ENCODE results near the gene TMEM37. TPM values are rescaled to one million over a fixed set of nuclear protein-coding genes. Genes with fewer than 3 reads are reported as not detected.
A peak's percentile ranks its signal among the peaks of the same experiment; 100 is the strongest.

The TMEM37 gene
- total and polyA plus RNA-seq, 2 of the 13 experiments (the other 11 are each of a cell fraction or from before 2014, with no cell fraction given): 37.7 to 115 TPM

DNA sequence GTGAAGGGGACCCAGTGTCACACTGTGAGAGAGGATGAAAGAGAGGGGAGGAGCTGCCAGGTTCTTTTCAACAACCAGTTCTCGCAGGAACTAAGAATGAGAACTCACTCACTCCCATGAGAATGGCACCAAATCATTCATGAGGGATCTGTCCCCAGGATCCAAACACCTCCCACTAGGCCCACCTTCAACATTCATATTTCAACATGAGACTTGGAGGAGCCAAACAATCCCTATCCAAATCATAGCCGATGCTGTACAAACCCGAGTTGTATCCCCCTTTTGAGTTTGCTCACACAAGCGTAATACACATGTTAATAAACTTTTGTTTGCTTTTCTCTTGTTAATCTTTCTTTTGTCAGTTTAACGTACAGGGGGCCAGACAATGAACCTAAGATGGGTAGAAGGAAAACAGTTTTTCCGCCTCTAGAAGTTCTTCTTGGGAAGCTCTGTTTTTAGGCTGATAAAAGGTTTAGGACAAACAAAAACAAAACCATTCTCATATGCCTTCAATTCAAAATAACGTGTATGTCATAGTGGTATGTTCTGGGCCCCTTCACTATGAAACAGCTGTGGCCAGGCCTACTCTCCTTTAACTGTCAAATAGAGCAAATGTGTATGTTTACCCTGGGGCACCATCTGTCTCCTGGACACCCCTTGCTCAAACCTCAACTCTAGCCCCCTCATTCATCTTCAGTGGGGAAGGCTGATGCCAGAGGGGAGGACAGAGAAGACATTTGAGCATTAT is 9.1 kb upstream of the TMEM37 start:
- no peak overlapping the region for H3K4me3 ChIP-seq (replicated peaks in 1 of 3; ENCODE audit: insufficient read depth in 1 of 3, low read depth in 2 of 3, low read length in 3 of 3)
- no peak overlapping the region; the same call in 1 of the 2 replicates for H3K9ac ChIP-seq (ENCODE audit: insufficient read depth, low read depth, low read length)
- ChIA-PET CTCF (ENCODE audit: low intra/inter-chr PET ratio, low total read pairs) (no interaction called here), POLR2A (no interaction called here)
- no peak for FAIRE-seq
- peaks cover 12% of the 10 kb centered on the region for H3K9me3 ChIP-seq (ENCODE audit: low read length)
- H3K4me2 ChIP-seq (ENCODE audit: low read depth, low read length): peak overlapping the region; percentile 49
- H3K27me3 ChIP-seq (ENCODE audit: control insufficient read depth in 1 of 2, insufficient read depth in 2 of 2, low read length in 2 of 2): no peaks in the 10 kb centered on the region; a peak in 2 of 5 replicates
- ATAC-seq: no peak
- no peaks in the 10 kb centered on the region for H3K79me2 ChIP-seq (ENCODE audit: insufficient read depth, low read length)
- no peak overlapping the region for H2AFZ ChIP-seq (ENCODE audit: low read length)
- H3K27ac ChIP-seq (ENCODE audit: extremely low read length, insufficient read depth, low read length): no peak overlapping the region
- BruUV-seq (replicated peaks): no TSS peak
- H4K20me1 ChIP-seq (ENCODE audit: insufficient read depth, low read length): no peaks in the 10 kb centered on the region
- intact Hi-C loops (cut with micrococcal nuclease; ENCODE audit: unreplicated experiment) (no loop called here), in situ Hi-C loops (cut with HindIII; ENCODE audit: extremely low pct_ligation_motif_present, low pct_unique_long_range_greater_than_20kb) (no loop called here)
- no peaks in the 10 kb centered on the region for H3K36me3 ChIP-seq (replicated peaks in 1 of 2; ENCODE audit: control insufficient read depth in 1 of 2, insufficient read depth in 2 of 2, low read length in 2 of 2)
- no peak for DNase-seq (ENCODE audit: low spot score)
- WGBS (ENCODE audit: low lambda C conversion rate): 7% methylated on average over 7 of the region's 7 CpGs
- H3K4me1 ChIP-seq (ENCODE audit: insufficient read depth, low read length): peaks cover 89% of the 10 kb centered on the region
- TF ChIP-seq ZNF614 (CRISPR knock-in tag; IDR thresholded peaks at IDR 0.05; ENCODE audit: borderline replicate concordance) (no peak), ZNF234 (CRISPR knock-in tag; conservative IDR thresholded peaks at IDR 0.05) (no peak), TBX2 (CRISPR knock-in tag; IDR thresholded peaks at IDR 0.05; ENCODE audit: borderline replicate concordance) (0 out of 2 replicates have a peak, but pooled peaks have one; percentile 38), TEAD3 (CRISPR knock-in tag; optimal IDR thresholded peaks at IDR 0.05; ENCODE audit: borderline replicate concordance) (no peak), TGIF2 (CRISPR knock-in tag; IDR thresholded peaks at IDR 0.05) (no peak), ZNF772 (CRISPR knock-in tag; IDR thresholded peaks at IDR 0.05) (0 out of 2 replicates have a peak, but pooled peaks have one; percentile 21), NCOA5 (CRISPR knock-in tag; IDR thresholded peaks at IDR 0.05) (no peak), ZSCAN31 (CRISPR knock-in tag; IDR thresholded peaks at IDR 0.05; ENCODE audit: low read depth) (0 out of 2 replicates have a peak, but pooled peaks have one; percentile 38), GTF2F1 (IDR thresholded peaks at IDR 0.05; ENCODE audit: low read length) (no peak), KMT2B (CRISPR knock-in tag; IDR thresholded peaks at IDR 0.05) (no peak), PRMT3 (CRISPR knock-in tag; IDR thresholded peaks at IDR 0.05; ENCODE audit: borderline replicate concordance, low read depth) (no peak), NR2F2 (IDR thresholded peaks at IDR 0.05; ENCODE audit: borderline replicate concordance, low read depth) (0 out of 2 replicates have a peak, but pooled peaks have one; percentile 23), FOXA3 (CRISPR knock-in tag; IDR thresholded peaks at IDR 0.05) (0 out of 2 replicates have a peak, but pooled peaks have one; percentile 20), SAP130 (CRISPR knock-in tag; IDR thresholded peaks at IDR 0.05; ENCODE audit: low read depth) (0 out of 2 replicates have a peak, but pooled peaks have one; percentile 11)
- TF ChIP-seq, protein P1, sequence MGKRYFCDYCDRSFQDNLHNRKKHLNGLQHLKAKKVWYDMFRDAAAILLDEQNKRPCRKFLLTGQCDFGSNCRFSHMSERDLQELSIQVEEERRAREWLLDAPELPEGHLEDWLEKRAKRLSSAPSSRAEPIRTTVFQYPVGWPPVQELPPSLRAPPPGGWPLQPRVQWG (CRISPR knock-in tag; IDR thresholded peaks at IDR 0.05; ENCODE audit: borderline replicate concordance, low read depth): no peak
- TF ChIP-seq, protein P2, sequence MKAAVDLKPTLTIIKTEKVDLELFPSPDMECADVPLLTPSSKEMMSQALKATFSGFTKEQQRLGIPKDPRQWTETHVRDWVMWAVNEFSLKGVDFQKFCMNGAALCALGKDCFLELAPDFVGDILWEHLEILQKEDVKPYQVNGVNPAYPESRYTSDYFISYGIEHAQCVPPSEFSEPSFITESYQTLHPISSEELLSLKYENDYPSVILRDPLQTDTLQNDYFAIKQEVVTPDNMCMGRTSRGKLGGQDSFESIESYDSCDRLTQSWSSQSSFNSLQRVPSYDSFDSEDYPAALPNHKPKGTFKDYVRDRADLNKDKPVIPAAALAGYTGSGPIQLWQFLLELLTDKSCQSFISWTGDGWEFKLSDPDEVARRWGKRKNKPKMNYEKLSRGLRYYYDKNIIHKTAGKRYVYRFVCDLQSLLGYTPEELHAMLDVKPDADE (CRISPR knock-in tag; IDR thresholded peaks at IDR 0.05): no peak
- TF ChIP-seq, protein P3, sequence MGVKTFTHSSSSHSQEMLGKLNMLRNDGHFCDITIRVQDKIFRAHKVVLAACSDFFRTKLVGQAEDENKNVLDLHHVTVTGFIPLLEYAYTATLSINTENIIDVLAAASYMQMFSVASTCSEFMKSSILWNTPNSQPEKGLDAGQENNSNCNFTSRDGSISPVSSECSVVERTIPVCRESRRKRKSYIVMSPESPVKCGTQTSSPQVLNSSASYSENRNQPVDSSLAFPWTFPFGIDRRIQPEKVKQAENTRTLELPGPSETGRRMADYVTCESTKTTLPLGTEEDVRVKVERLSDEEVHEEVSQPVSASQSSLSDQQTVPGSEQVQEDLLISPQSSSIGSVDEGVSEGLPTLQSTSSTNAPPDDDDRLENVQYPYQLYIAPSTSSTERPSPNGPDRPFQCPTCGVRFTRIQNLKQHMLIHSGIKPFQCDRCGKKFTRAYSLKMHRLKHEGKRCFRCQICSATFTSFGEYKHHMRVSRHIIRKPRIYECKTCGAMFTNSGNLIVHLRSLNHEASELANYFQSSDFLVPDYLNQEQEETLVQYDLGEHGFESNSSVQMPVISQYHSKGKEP (CRISPR knock-in tag; IDR thresholded peaks at IDR 0.05): no peak
- TF ChIP-seq, protein P4, sequence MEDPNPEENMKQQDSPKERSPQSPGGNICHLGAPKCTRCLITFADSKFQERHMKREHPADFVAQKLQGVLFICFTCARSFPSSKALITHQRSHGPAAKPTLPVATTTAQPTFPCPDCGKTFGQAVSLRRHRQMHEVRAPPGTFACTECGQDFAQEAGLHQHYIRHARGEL (CRISPR knock-in tag; IDR thresholded peaks at IDR 0.05): no peak
- TF ChIP-seq, protein P5, sequence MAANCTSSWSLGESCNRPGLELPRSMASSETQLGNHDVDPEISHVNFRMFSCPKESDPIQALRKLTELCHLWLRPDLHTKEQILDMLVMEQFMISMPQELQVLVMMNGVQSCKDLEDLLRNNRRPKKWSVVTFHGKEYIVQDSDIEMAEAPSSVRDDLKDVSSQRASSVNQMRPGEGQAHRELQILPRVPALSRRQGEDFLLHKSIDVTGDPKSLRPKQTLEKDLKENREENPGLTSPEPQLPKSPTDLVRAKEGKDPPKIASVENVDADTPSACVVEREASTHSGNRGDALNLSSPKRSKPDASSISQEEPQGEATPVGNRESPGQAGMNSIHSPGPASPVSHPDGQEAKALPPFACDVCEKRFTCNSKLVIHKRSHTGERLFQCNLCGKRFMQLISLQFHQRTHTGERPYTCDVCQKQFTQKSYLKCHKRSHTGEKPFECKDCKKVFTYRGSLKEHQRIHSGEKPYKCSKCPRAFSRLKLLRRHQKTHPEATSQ (CRISPR knock-in tag; IDR thresholded peaks at IDR 0.05; ENCODE audit: borderline replicate concordance): no peak

Data from HepG2 (cell line).